AG04449 (cell line): Measurements from ENCODE around the gene ABAT.

Source experiments
- CTCF ChIA-PET: fragments of 350-600 bp; formaldehyde crosslinking; extraction: SDS; loops from one replicate; lab custom pipeline; 2021; ENCODE audit warnings: antibody characterized with exemption; lab: Yijun Ruan, JAX
- POLR2A ChIA-PET: fragments of 400-600, 350-600 bp; formaldehyde crosslinking; extraction: SDS; loops from one replicate; lab custom pipeline; 2020; ENCODE audit warnings: antibody characterized with exemption, inconsistent platforms; lab: Yijun Ruan, JAX
- DNase-seq: peaks from one replicate; pipeline ENCODE4 v3.0.0-alpha.2; 2010; ENCODE audit warnings: low read depth, low spot score
- H3K4me3 ChIP-seq: 2 replicates; pipeline ENCODE4 v1.5.1; 2011; ENCODE audit warnings: low read depth, mild to moderate bottlenecking, control low read depth, low read length
- TF ChIP-seq, protein P1 (sequence below): IDR thresholded peaks from one replicate; pipeline ENCODE4 v1.5.1; 2011; ENCODE audit warnings: mild to moderate bottlenecking, moderate library complexity, low read length, control low read depth, inconsistent platforms; ENCODE audit not compliant: insufficient read depth; ENCODE audit errors: missing control alignments

ABAT gene

DNA sequence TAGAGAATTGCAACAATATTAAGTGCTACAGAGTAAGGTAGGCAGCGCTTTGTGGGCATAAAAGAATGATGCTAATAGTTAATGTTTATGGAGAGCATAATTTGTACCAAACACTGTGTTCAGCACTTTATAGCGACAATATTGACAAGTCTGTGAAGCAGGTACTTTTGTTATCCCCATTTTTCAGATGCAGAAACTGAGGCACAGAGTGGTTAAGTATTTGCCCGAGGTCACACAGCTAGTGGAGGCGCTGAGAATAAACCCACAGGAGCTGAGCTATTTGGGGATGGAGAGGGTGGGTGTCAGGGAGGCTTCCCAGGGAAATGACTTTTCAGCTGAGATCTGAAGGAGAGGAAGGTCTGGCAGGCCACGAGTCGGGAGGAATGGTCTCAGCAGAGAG is 83.6 kb downstream of the ABAT start:
- no peak for DNase-seq
- TF ChIP-seq, protein P1, sequence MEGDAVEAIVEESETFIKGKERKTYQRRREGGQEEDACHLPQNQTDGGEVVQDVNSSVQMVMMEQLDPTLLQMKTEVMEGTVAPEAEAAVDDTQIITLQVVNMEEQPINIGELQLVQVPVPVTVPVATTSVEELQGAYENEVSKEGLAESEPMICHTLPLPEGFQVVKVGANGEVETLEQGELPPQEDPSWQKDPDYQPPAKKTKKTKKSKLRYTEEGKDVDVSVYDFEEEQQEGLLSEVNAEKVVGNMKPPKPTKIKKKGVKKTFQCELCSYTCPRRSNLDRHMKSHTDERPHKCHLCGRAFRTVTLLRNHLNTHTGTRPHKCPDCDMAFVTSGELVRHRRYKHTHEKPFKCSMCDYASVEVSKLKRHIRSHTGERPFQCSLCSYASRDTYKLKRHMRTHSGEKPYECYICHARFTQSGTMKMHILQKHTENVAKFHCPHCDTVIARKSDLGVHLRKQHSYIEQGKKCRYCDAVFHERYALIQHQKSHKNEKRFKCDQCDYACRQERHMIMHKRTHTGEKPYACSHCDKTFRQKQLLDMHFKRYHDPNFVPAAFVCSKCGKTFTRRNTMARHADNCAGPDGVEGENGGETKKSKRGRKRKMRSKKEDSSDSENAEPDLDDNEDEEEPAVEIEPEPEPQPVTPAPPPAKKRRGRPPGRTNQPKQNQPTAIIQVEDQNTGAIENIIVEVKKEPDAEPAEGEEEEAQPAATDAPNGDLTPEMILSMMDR, result no peak
- POLR2A ChIA-PET, result no interaction called here
- no peak overlapping the region for H3K4me3 ChIP-seq
- CTCF ChIA-PET, result no interaction called here

DNA sequence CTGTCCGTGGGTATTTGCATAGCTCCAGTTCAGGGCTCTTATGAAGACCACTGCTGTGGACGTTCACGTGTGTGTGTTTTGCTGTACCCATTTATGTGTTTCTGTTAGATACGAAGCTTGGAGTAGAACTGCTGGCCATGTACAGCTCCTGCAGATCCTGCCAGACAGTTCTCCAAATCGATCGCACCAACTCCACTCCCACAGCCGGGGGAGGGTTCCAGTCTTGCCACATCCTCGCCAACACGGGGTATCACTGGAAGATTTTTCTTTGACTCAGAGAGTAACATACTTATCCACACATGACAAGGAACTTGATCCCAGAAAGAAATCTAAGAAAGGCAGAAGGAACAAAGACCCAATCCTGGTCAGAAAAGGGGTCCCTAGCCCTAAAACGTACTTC is 85.6 kb downstream of the ABAT start:
- POLR2A ChIA-PET, result no interaction called here
- TF ChIP-seq, protein P1, result no peak
- no peak for DNase-seq
- CTCF ChIA-PET, result no interaction called here
- no peak overlapping the region for H3K4me3 ChIP-seq

DNA sequence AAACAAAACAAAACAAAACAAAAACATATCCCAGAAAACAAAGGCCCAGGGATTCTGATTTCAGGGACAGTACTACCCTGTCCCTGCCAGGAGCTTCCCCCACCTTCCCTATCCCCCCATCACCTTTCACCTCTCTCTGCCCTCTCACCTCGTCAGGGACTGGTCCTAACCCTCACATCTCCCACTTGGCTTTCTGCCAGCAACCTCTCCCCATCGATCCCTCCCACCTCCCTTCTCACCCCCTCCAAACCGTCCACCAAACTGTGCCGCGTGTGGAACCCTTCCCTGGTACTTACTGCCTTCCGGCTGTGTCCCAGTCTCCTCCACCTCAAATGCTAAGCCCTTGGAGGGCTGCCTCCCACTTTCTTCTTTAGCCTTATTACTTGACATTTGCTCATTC is 86.7 kb downstream of the ABAT start:
- TF ChIP-seq, protein P1, result no peak
- DNase-seq, result no peak
- POLR2A ChIA-PET, result no interaction called here
- H3K4me3 ChIP-seq, result no peak overlapping the region
- CTCF ChIA-PET, result no interaction called here

DNA sequence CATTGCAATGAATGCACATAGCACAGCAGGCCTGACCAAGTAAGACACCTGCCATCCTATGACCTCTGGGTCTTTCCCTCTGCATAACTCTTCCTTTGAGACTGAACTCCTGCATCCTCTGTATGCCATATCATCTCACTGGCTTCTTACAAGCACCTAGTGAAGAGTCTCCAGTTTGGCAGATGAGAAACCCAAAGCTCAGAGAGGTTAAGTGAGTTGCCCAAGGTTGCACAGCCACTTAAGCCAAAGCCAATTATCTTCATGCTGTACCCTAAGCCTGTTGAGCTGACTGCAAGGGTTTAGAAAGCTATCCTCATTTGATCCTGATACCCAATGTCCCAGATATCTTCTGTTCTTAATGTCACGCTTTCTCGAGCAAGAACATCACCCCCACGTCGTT is 87.8 kb downstream of the ABAT start:
- POLR2A ChIA-PET, result no interaction called here
- TF ChIP-seq, protein P1, result no peak
- no peak overlapping the region for H3K4me3 ChIP-seq
- CTCF ChIA-PET, result interaction anchor here (0.7 kb wide), 1 partner anchor 29 kb away, joined by 3 read pairs; no protein-coding TSS in a partner anchor
- no peak for DNase-seq

DNA sequence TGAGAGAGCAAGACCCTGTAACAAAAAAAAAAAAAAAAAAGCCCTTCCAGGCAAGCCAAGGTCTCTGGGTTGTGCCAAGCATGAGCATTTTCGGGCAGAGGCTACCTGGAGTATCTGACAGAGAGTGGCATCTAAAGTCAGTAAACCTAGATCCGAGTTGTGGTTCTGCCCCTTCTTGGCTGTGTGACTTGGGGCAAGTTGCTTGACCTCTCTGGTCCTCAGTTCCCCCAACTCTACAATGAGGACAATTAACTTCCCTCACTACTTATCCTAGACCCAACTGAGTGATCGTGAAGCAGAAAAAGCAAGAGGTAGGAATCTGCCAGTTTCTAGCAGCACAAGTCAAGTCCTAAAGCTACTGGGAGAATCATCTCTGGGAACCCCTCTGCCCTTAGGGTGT is 88.7 kb downstream of the ABAT start:
- POLR2A ChIA-PET, result no interaction called here
- no peak overlapping the region for H3K4me3 ChIP-seq
- CTCF ChIA-PET, result no interaction called here
- DNase-seq, result no peak
- TF ChIP-seq, protein P1, result no peak

DNA sequence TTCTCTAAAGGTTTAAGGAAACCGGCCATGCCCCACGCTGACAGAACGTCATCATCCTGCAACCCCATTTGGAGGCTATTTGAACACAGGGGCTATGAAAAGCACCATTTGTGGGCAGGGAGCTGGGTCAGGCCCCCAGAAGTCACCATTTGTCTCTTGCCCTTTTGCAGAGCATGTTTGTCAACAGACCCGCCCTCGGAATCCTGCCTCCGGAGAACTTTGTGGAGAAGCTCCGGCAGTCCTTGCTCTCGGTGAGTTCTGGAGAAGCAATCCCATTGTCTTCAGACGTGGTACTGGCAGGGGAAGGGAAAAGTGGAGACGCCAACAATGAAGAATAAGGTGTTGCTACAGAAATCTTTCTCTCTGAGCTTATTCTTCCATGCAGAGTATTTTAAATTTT is 89.5 kb downstream of the ABAT start:
- TF ChIP-seq, protein P1, result no peak
- DNase-seq, result no peak
- CTCF ChIA-PET, result interaction anchor here (1.1 kb wide), 1 partner anchor 28 kb away, joined by 4 read pairs; no protein-coding TSS in a partner anchor
- H3K4me3 ChIP-seq, result no peak overlapping the region
- POLR2A ChIA-PET, result no interaction called here
